NCI-H526 (cell line): ENCODE measurements around the gene NMNAT2.
"Not testable (repeated sequence)": the region's sequence is repeated elsewhere in the genome, so short reads cannot be mapped to it uniquely, and the experiment has no call there.

Source experiments
- DNase-seq, 2 experiments: peaks; one replicate each; lab custom pipeline; 2025; lab: John Stamatoyannopoulos, UW

NMNAT2 gene

GRCh38 chr1:183285256-183285655 is 132.9 kb downstream of the NMNAT2 start:
- no peak for DNase-seq

DNA sequence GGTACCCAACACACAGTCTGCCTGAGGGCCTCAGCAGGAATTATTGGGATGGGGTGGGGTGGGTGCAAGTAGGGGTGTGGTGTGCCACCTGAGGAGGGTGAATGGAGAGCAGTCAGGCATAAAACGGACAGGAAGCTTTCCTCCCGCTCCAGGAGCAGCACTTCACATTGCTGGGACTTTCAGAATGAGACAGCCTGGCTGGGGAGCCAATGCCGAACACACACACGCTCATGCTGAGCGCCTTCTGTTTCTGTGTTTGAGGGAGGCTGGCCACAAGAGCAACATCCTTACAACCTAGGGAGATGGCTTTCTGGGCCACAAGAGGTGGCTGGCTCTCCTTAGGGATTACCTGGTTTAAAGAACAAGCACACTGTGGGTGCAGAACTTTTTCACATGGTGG is 134.1 kb downstream of the NMNAT2 start:
- no peak for DNase-seq

DNA sequence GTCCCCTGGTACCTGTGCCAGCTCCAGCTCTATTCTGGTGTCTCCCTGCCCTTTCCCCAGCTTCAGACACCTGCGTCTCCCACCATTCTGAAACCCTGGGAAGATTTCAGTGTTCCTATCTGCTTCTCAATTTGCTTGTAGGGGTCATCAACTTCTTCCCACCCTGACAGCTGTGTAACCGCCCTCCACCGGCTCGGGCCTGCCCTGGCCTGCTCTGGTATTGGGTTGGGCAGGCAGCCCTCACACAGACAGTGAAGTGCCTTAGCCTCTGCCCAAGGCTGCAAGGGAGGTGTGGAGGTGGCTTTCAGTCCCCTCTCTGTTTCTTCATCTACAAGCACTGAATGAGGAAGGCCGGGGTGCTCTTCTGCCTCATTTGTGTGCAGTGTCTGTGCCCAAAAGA is 134.9 kb downstream of the NMNAT2 start:
- no peak for DNase-seq

DNA sequence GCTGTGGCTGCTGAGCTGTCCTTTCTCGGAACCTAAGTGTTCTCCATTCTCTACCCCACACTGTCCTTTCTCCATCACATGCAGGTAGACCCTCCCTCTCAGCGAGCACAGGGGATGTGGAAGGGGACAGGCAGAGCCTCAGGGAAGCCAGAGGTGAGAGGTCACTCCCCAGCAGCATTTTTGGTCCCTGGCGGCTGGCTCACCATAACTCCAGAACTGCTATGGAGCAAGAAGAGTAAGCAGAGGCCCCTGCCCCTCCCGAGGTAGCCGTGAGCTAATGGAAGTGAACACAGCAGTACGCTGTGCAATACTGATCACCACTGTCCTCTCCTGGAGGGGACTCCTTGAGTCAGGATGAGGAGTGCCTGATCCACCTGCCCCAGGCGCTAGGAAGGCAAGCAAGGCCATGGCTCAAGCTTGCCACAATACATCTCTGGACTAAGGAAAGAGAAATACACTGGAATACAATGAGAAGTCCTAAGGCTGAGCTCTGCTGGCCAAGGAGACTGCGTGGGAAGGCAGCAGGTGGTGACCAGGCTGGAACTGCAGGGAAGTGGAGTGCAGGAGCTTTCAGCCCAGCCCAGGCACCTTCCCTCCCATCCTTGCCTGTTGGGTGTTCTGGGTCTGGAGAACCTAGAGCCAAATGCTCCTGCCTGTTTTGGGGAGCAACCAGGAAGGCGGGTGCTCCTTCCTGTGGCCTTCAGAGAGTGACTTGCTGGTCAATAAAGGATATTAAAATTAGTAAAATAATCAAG is 135.9 kb downstream of the NMNAT2 start:
- DNase-seq: peak in 1 of 2 experiments; percentile 69

- DNase-seq: peak; percentile 96 to 99
Observed at GRCh38 chr1:183281553-183282091, 136.6 kb downstream of the NMNAT2 start.

DNA sequence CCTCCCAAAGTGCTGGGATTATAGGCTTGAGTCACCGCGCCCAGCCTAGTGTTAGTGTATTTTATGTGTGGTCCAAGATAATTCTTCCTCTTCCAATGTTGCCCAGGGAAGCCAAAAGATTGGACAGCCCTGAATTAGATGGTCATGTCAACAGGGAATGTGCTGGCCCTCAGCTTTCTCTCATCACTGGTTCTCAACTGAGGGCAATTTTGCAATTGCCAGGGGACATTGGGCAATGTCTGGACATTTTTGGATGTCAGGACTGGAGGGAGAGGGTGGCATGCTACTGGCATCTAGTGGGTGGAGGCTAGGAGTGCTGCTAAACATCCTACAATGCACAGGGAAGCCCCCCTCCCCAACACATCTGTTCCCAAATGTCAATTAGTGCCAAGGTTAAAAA is 137.1 kb downstream of the NMNAT2 start:
- peak in 1 of 2 experiments; percentile 59 for DNase-seq

GRCh38 chr1:183279835-183280234 is 138.3 kb downstream of the NMNAT2 start:
- no peak for DNase-seq

GRCh38 chr1:183278739-183279591 is 139.2 kb downstream of the NMNAT2 start:
- no peak for DNase-seq

GRCh38 chr1:183277821-183278738 is 140.1 kb downstream of the NMNAT2 start:
- no peak for DNase-seq

DNA sequence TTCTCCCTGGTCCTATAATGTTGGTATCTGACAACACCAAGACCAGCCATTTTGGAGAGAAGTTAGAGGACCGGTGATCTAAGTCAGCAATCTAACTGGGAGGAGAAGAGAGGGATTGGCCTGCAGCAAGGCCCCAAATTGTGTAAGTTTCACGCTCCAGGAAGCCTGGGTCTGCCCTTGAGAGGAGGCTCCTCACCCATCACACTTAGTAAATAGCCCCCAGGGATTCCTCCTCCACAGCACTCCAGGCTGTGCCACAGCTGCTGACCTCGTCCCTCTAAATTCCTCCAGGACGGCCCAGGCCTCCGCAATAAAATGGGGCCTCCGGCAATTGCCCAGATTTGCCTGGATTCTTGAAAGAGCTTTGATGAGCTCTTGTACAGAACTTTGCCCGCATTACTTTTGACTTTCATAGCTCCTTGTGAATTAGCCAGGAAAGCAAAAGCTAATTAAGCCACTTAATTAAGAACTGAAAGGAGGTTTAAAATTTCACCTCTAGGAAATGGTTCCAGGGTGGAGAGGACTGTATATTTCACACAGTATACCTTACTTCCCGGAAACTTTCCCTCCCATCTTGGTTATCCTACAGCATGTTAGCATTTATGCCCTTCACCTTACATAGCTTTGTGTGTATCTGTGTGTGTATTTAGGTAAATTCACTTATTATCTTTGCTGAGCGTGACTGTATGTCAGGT is 141.6 kb downstream of the NMNAT2 start:
- peak; percentile 25 to 73 for DNase-seq

DNA sequence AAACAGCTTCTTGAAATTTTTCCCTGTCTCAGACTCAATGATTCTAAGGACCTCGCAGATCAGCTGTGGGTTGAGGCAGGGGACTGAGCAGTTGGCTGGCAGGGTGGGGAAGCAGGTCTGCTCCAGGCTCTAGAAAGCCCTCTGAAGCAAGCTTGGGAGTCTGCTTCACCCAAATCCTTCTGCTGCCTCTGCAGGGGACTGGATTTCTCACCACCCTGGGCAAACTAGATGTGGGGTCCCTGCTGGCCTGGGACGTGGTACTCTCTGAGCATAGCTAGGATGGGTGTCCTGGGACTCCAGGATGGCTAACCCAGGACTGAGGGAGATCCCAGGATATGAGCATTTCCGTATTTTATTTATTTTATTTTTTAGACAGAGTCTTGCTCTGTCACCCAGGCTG is 142.9 kb downstream of the NMNAT2 start:
- DNase-seq: no peak

DNA sequence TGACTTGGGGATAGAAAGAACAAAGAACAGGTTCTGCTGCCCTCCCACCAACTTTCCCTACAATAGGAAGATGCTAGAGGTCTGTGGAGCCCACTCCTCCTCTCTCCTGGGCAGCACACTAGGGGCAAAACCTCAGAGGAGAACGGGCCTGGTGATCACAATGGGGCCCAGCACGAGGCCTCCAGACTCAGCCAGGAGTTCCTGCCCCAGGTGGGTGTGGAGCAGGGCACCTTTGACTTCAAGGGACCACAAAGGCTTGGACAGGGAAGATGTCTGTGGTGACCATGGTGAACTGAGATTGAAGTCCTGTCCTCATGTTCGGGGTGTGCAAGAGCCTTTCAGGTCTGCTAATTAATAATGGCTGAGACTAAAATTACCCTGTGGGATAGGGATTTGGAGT is 143.3 kb downstream of the NMNAT2 start:
- no peak for DNase-seq

GRCh38 chr1:183273984-183274383 is 144.2 kb downstream of the NMNAT2 start:
- not testable (repeated sequence) for DNase-seq

GRCh38 chr1:183273300-183273699 is 144.9 kb downstream of the NMNAT2 start:
- no peak for DNase-seq

DNA sequence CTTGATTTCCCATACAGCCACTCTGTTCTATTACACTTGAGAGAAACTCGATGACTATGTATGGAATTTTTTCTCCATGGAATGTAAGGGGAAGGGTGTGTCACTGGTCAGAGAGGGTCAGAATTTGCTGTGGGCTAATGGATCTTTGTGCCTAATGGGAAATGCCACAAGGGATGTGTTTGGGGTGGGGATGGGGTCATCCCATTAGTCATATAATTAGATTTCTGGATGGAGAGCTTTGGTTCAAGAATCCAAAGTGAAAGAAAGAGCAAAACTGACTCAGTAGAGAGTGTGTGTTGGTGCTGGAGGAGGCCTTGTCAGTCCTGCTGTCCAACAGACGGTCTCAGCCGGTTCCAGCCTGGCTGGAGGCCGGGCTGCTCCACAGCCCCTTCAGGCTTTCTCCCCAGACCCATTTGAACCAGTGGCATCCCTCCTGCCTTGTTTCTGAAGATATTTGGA is 145.8 kb downstream of the NMNAT2 start:
- no peak for DNase-seq

DNA sequence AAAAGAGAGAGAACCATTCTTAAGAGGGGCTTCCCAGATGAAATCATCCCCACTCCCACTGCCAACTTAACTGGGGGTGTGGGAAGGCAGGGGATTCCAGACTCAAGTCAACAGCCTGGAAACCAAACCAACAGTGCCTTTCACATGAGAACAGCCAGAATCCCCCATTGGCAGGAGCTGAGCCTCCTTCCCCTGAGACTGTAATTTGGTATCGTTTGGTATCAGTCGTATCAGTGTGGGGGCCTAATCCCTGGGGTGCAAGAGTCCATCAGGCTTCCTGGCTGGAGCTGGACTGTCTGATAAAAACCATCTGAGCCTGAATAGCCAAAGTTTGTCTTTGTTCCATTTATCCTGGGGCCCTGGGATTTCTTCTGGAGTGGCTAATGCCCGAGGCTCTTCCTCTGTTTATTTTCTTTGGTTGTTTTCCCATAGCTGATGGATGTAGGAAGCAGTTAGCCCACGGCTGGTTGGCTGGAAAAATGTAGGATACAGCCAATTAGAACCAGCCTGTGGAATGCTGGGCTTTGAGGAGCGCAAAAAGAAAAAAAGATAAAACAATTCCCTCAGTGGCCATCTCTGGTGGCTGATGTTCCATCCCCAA is 147.5 kb downstream of the NMNAT2 start:
- peak; percentile 61 to 85 for DNase-seq

DNA sequence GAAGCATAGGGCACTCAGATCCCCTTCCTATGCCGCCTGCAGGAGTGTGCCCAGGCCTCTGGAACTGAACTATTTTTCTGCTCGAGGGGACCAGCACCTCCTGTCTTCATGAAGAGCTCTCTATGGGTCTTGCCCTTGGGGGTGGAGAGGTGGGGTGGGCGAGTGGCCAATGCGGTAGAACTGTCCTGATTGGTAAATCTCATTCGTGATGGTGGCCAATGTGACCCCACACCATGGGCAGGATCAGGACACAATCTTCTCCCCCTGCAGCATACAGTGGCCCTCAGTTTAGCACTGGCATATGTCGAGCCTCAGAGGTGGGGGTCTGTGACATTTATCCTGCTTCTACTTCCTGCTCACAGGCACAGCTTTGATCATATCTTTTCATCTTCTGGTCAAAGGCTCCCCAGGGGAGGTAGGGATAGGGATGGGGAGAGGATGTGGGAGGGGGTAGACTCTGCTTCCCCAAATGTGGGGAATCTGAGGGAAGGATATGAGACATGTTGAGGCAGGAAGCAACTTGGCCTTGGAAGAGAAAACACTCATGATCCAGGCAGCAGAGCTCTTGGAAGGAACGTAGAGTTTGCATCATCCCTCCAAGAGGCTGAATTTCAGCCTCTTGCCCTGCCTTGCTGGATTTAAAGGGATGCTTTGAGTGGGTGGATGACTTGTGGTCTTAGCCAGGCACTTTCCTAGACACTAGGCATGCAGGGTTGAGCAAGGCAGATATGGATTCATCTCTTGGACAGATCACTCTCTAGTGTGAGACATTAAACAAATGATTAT is 150.3 kb downstream of the NMNAT2 start:
- no peak for DNase-seq

- DNase-seq: no peak
Observed at GRCh38 chr1:183263886-183264602, 154.1 kb downstream of the NMNAT2 start.

DNA sequence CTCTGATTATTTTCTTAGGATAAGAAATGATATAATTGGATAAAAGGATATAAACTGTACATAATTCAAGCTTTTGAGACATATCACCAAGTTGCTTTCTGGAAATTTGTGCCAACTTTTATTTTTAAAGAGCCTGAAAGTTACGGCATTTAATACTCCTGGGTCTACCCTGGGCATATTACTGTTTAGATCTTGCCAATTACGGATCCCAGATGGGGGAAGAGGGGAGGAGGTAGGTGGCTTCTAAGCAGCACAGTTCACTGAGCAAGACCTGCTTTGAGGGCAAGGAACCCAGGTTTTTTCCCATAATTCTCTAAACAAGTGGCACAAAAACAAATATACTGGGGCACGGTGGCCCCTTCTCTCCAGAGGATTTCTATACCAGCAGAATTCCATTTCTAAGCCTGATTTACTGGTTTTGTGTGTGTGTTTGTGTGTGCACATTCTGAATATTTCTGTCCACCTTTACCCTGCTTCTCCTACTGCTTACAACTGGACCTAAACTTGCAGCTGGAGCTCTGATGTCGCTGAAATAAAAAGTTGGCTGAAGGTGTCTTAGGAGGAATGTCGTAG is 155.5 kb downstream of the NMNAT2 start:
- no peak for DNase-seq
